Measurements from ENCODE around the gene HTRA1.

HTRA1 gene

DNA sequence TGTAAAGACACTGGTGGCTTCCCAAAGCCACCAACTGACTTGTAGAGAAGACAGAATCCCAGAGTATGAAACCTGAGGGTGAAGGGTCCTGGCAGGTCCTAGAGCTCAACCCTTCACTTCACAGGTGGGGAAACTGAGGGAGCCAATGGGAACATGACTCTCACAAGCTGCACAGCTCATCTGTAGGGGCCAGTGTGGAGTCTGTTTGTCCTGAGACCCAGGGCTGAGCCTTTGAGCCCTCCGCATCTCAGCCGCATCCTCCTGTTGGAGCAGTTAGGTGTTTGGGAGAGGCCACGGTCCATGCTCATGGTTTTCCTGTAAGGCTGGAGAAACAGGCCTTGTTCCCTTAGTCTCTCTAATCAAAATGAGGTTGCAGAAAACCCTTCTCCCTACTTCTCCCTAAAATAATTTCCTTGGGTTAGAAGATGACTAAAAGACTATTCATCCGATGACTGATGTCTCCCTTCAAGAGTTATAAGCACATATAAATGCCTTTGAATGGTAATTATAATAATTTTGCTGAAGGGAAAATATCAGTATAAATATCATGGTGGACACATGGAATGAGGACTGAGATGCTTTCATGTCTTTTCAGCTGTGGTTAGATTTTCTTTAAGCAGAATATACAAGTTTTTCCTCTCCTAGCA, 10.3 kb downstream of the HTRA1 start:
- Mint-ChIP-seq H3K27ac (no peak overlapping the region), H3K4me3 (no peak overlapping the region), H3K9me3 (no peaks in the 10 kb centered on the region), H3K36me3 (ENCODE audit: low read depth) (no peaks in the 10 kb centered on the region), H3K27me3 (ENCODE audit: low read depth, poor library complexity) (peaks cover 46% of the 10 kb centered on the region), H3K4me1 (peaks cover 37% of the 10 kb centered on the region)
- no peak for TF ChIP-seq CTCF (IDR thresholded peaks at IDR 0.05)
- no peak for DNase-seq

- Mint-ChIP-seq H3K4me3 (no peak overlapping the region), H3K27me3 (ENCODE audit: low read depth, poor library complexity) (peaks cover 31% of the 10 kb centered on the region), H3K27ac (no peak overlapping the region), H3K9me3 (no peaks in the 10 kb centered on the region), H3K4me1 (peaks cover 50% of the 10 kb centered on the region), H3K36me3 (ENCODE audit: low read depth) (no peaks in the 10 kb centered on the region)
- no peak for DNase-seq
- no peak for TF ChIP-seq CTCF (IDR thresholded peaks at IDR 0.05)
Measured at GRCh38 chr10:122473116-122473515, 11.8 kb downstream of the HTRA1 start.

- Mint-ChIP-seq H3K4me3 (peak overlapping the region; percentile 43), H3K27me3 (ENCODE audit: low read depth, poor library complexity) (peaks cover 23% of the 10 kb centered on the region), H3K9me3 (no peaks in the 10 kb centered on the region), H3K4me1 (peaks cover 56% of the 10 kb centered on the region), H3K27ac (no peak overlapping the region), H3K36me3 (ENCODE audit: low read depth) (no peaks in the 10 kb centered on the region)
- TF ChIP-seq CTCF (IDR thresholded peaks at IDR 0.05), result no peak
- no peak for DNase-seq
Measured at GRCh38 chr10:122474131-122474818, 12.9 kb downstream of the HTRA1 start.

- DNase-seq, result no peak
- no peaks in the 10 kb centered on the region for H3K36me3 Mint-ChIP-seq (ENCODE audit: low read depth)
- peak overlapping the region; percentile 81 for H3K27ac Mint-ChIP-seq
- peaks cover 2% of the 10 kb centered on the region for H3K9me3 Mint-ChIP-seq
- H3K27me3 Mint-ChIP-seq (ENCODE audit: low read depth, poor library complexity), result peaks cover 25% of the 10 kb centered on the region
- H3K4me1 Mint-ChIP-seq, result peaks cover 56% of the 10 kb centered on the region
- H3K4me3 Mint-ChIP-seq, result peak overlapping the region; percentile 62
- no peak for TF ChIP-seq CTCF (IDR thresholded peaks at IDR 0.05)
Measured at GRCh38 chr10:122475100-122475499, 13.7 kb downstream of the HTRA1 start.

DNA sequence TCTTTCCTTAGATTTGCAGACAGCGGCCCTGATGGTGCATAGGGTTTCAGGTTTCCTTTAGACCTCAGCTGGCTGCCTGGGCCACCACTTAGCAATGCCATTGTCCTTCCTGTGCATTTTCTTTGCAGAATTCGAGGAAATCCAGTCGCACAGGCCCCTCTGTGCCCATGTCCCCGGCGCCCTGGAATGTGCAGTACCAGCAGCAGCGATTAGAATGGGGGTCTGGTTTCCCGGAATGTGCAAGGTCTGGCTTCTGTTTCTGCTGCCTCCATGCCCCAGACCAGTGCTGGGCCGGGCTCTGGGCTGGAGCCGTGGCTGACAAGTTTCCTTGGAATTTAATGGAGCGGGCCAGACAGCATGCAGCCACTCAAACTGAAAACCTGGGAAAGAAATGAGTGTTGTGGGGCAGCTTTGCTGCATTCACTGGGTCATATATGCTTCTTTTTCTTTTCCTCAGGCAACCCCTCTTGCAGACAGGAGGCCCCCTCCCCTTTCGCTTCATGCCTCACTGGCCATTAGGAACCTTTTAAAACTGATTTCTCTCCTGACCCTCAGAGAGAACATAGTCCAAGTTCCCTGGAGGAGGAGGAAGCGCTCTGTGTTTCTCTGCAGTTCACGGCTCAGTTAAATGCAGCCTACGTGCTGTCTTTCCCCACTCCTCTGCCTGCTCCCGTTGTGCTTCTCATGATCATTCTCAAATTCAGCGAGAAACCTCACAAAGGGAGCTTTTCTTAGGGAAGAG, 14.4 kb downstream of the HTRA1 start:
- H3K9me3 Mint-ChIP-seq, result peaks cover 3% of the 10 kb centered on the region
- peak; percentile 41 for DNase-seq
- H3K27me3 Mint-ChIP-seq (ENCODE audit: low read depth, poor library complexity), result peaks cover 22% of the 10 kb centered on the region
- peak overlapping the region; percentile 81 for H3K27ac Mint-ChIP-seq
- peaks cover 56% of the 10 kb centered on the region for H3K4me1 Mint-ChIP-seq
- no peak for TF ChIP-seq CTCF (IDR thresholded peaks at IDR 0.05)
- peak overlapping the region; percentile 62 for H3K4me3 Mint-ChIP-seq
- no peaks in the 10 kb centered on the region for H3K36me3 Mint-ChIP-seq (ENCODE audit: low read depth)
